ENCODE data around the gene ARMS2.

- TF ChIP-seq CTCF (IDR thresholded peaks at IDR 0.05) = no peak
- no peak for TF ChIP-seq EZH2 (IDR thresholded peaks at IDR 0.05)
- TF ChIP-seq EZH2phosphoT487 (IDR thresholded peaks at IDR 0.05) = no peak
Measured at GRCh38 chr10:122448600-122448999, 5.9 kb upstream of the ARMS2 start.
